Measurements from ENCODE around the gene EIF4B. TPM values are rescaled to one million over a fixed set of nuclear protein-coding genes. Genes with fewer than 3 reads are reported as not detected.

The EIF4B gene
- total RNA-seq, 3 donors from 2014 or later (not counting 1 experiment from before 2014, with no cell fraction given), result 505 to 537 (median 518) TPM

- Histone ChIP-seq H3K27me3 (ENCODE audit: control insufficient read depth, insufficient read depth, low read length) (no peaks in the 10 kb centered on the region), H3K36me3 (ENCODE audit: control insufficient read depth, insufficient read depth, low read length) (no peaks in the 10 kb centered on the region), H3K9me3 (ENCODE audit: control insufficient read depth, insufficient read depth, low read length) (no peaks in the 10 kb centered on the region), H3K4me1 (ENCODE audit: control insufficient read depth, insufficient read depth, low read length) (peaks cover 26% of the 10 kb centered on the region), H3K27ac (ENCODE audit: low read length) (no peak overlapping the region), H3K4me3 (ENCODE audit: low read length) (no peak overlapping the region)
- no peak for TF ChIP-seq CTCF (IDR thresholded peaks at IDR 0.05)
- no peak overlapping the region for H3K27ac Mint-ChIP-seq
- H3K27me3 Mint-ChIP-seq (ENCODE audit: low read depth in 2 of 2), result peaks cover 0 to 2% of the 10 kb centered on the region in 2 donors
- ATAC-seq, result no peak
- intact Hi-C loops (cut with micrococcal nuclease), result no loop called here
- peaks cover 18 to 21% of the 10 kb centered on the region in 2 donors for H3K4me1 Mint-ChIP-seq
- no peak overlapping the region for H3K4me3 Mint-ChIP-seq
- H3K36me3 Mint-ChIP-seq, result no peaks in the 10 kb centered on the region
- no peak for DNase-seq
- WGBS (ENCODE audit: insufficient coverage), result 92% methylated on average over 7 of the region's 7 CpGs
- H3K9me3 Mint-ChIP-seq, result no peaks in the 10 kb centered on the region
Observed at GRCh38 chr12:53056901-53057300, 50.6 kb downstream of the EIF4B start.

- Mint-ChIP-seq H3K27ac (no peak overlapping the region), H3K27me3 (ENCODE audit: low read depth in 2 of 2) (peaks cover 0 to 2% of the 10 kb centered on the region in 2 donors), H3K4me3 (no peak overlapping the region), H3K36me3 (no peaks in the 10 kb centered on the region), H3K4me1 (peaks cover 18 to 21% of the 10 kb centered on the region in 2 donors), H3K9me3 (no peaks in the 10 kb centered on the region)
- Histone ChIP-seq H3K27me3 (ENCODE audit: control insufficient read depth, insufficient read depth, low read length) (no peaks in the 10 kb centered on the region), H3K9me3 (ENCODE audit: control insufficient read depth, insufficient read depth, low read length) (no peaks in the 10 kb centered on the region), H3K4me3 (ENCODE audit: low read length) (no peak overlapping the region), H3K4me1 (ENCODE audit: control insufficient read depth, insufficient read depth, low read length) (peaks cover 26% of the 10 kb centered on the region), H3K36me3 (ENCODE audit: control insufficient read depth, insufficient read depth, low read length) (no peaks in the 10 kb centered on the region), H3K27ac (ENCODE audit: low read length) (no peak overlapping the region)
- DNase-seq, result no peak
- WGBS (ENCODE audit: insufficient coverage), result 90% methylated on average over 13 of the region's 13 CpGs
- ATAC-seq, result no peak
- TF ChIP-seq CTCF (IDR thresholded peaks at IDR 0.05), result no peak
- intact Hi-C loops (cut with micrococcal nuclease), result no loop called here
Observed at GRCh38 chr12:53057816-53058500, 51.7 kb downstream of the EIF4B start.

- Histone ChIP-seq H3K9me3 (ENCODE audit: control insufficient read depth, insufficient read depth, low read length) (no peaks in the 10 kb centered on the region), H3K27me3 (ENCODE audit: control insufficient read depth, insufficient read depth, low read length) (no peaks in the 10 kb centered on the region), H3K4me1 (ENCODE audit: control insufficient read depth, insufficient read depth, low read length) (peaks cover 19% of the 10 kb centered on the region), H3K27ac (ENCODE audit: low read length) (no peak overlapping the region), H3K4me3 (ENCODE audit: low read length) (no peak overlapping the region), H3K36me3 (ENCODE audit: control insufficient read depth, insufficient read depth, low read length) (peaks cover 2% of the 10 kb centered on the region)
- H3K4me3 Mint-ChIP-seq, result no peak overlapping the region
- peaks cover 0 to 2% of the 10 kb centered on the region in 2 donors for H3K27me3 Mint-ChIP-seq (ENCODE audit: low read depth in 2 of 2)
- 91% methylated on average over 34 of the region's 35 CpGs for WGBS (ENCODE audit: insufficient coverage)
- TF ChIP-seq CTCF (IDR thresholded peaks at IDR 0.05), result no peak
- no peak for ATAC-seq
- intact Hi-C loops (cut with micrococcal nuclease), result no loop called here
- no peaks in the 10 kb centered on the region for H3K9me3 Mint-ChIP-seq
- DNase-seq, result no peak
- H3K27ac Mint-ChIP-seq, result no peak overlapping the region
- H3K36me3 Mint-ChIP-seq, result no peaks in the 10 kb centered on the region
- peaks cover 14 to 19% of the 10 kb centered on the region in 2 donors for H3K4me1 Mint-ChIP-seq
Observed at GRCh38 chr12:53058674-53059433, 52.6 kb downstream of the EIF4B start.

Data from natural killer cell (primary cell).